Endometrial microvascular endothelial cells (primary cell): ENCODE results near the gene CREB3L2. TPM values are rescaled to one million over a fixed set of nuclear protein-coding genes. Genes with fewer than 3 reads are reported as not detected.
"Not testable (repeated sequence)": the region's sequence is repeated elsewhere in the genome, so short reads cannot be mapped to it uniquely, and the experiment has no call there.

Experiments used
- in situ Hi-C: cut with HindIII; loops from 2 replicates; pipeline ENCODE4 v1.10.0; 2017; ENCODE audit warnings: low sequenced_read_pairs, low pct_unique_long_range_greater_than_20kb; ENCODE audit errors: inconsistent ontology term
- total RNA-seq: library from RNA; depleted of rRNA; stranded (reverse); fragments of >200 nt; gene quantifications from one replicate; pipeline ENCODE4 v1.2.3, GENCODE V29; 2015; ENCODE audit errors: inconsistent ontology term

The CREB3L2 gene
- total RNA-seq, 1 donor from 2014 or later = 38.9 TPM

GRCh38 chr7:137992550-137993394 lies 9.1 kb downstream of the CREB3L2 start:
- in situ Hi-C loops = loop anchor here (10.0 kb wide), 1 partner anchor 48 kb away; no protein-coding TSS in a partner anchor

- in situ Hi-C loops = loop anchor here (10.0 kb wide), 1 partner anchor 47 kb away; no protein-coding TSS in a partner anchor
These were observed 9.8 kb downstream of the CREB3L2 start for GRCh38 chr7:137992104-137992549.

DNA sequence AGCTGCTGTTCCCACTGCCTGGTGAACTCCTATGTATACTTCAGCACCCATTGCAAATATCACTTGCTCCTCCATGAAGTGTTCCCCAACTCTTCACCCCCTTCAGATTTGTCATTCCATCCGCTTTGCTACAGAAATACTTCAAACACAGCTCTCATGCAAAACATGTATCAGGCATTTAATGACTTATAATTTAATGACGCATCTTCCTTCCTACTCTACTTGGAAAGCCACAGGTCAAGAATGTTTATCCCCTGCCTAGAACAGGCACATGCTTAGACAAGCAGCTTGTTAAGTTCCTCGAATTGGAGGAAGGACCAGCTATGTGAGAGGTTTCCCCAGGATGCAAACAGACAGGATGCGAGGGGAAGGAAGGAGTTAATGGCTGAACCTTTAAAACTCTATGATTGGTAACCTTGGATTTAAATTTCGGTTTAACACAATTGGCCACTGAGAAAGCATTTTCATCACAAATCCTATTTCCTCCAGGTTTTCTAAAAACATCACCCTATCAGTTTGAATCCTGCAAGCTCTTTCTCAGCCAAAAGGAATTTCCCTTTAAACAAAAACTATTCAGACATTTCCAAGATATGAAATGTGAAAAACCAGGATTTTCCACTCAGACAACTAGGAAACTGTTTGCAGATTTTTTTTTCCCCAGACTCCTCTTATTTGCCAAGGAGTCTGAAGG lies 11.5 kb downstream of the CREB3L2 start:
- in situ Hi-C loops = loop anchor here (10.0 kb wide), 1 partner anchor 46 kb away; no protein-coding TSS in a partner anchor

GRCh38 chr7:137989590-137989989 lies 12.3 kb downstream of the CREB3L2 start:
- in situ Hi-C loops = no loop called here

DNA sequence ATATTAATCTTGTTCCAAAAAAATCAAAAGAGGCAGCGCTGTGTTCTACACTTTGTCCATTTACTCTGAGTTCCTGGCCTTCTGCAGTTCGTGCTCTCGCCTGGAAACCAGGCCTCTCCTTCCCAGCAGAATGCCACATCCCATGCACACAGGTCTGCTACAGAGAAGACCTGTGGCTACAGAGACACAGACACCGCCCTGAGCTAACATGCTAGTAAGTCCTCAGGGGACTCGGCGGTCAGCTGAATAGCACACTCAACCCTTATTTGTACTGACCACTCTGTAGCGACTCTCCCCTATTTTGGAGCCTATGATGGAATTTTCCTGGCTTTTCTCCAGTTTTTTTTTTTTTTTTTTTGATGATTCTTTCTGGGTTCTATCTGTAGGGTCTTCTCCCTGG lies 12.8 kb downstream of the CREB3L2 start:
- in situ Hi-C loops = no loop called here

- in situ Hi-C loops = no loop called here
These were observed 13.9 kb downstream of the CREB3L2 start for GRCh38 chr7:137987968-137988367.

DNA sequence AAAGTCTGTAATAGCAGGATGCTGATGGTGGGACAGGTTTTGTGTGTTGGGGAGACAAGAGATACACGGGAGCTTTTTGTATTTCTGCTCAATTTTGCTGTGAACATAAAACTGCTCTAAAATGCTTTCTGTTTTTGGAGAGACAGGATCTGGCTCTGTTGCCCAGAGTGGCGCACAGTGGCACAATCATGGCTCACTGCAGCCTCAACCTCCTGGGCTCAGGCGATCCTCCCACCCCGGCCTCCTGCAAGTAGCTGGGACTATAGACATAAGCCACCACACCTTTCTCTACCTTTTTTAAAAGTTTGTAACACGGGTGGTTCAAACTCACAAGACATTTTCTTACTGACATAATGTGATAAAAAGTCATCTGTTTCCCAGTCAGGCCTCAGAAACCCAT lies 14.3 kb downstream of the CREB3L2 start:
- in situ Hi-C loops = no loop called here

DNA sequence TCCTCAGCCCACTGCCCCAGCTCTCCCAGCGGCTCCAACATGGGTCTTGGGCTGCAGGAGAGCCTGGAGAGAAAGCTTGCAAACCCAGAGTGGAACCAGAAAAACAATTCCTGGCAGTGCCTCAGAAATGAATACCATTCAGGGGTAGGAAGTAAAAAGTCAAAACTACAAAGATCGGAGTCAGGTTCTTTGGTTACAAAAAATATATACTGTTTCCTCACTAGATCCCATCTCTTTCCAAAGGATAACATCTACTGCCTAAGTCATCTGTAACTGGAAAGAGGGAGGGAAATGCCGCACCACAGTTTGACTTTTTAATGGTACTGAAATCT lies 14.9 kb downstream of the CREB3L2 start:
- in situ Hi-C loops = no loop called here

- in situ Hi-C loops = no loop called here
These were observed 15.5 kb downstream of the CREB3L2 start for GRCh38 chr7:137986252-137987017.

DNA sequence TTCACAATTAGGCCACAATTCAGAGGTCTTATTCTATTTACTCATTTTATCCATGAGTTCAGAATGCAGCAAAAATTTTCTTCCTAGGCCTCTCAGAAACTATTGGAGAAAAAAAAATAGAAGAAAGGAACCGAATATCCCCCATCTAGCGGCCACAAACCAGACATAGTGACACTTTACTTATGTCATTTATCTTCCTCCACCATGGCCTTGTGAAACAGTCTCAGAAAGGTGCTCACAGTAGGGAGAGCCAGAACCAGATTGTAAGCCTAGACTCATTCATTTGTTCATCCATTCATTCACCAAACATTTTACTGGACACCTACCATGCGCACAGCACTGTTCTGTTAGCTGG lies 16.0 kb downstream of the CREB3L2 start:
- in situ Hi-C loops = no loop called here

GRCh38 chr7:137985253-137985896 lies 16.5 kb downstream of the CREB3L2 start:
- in situ Hi-C loops = no loop called here

DNA sequence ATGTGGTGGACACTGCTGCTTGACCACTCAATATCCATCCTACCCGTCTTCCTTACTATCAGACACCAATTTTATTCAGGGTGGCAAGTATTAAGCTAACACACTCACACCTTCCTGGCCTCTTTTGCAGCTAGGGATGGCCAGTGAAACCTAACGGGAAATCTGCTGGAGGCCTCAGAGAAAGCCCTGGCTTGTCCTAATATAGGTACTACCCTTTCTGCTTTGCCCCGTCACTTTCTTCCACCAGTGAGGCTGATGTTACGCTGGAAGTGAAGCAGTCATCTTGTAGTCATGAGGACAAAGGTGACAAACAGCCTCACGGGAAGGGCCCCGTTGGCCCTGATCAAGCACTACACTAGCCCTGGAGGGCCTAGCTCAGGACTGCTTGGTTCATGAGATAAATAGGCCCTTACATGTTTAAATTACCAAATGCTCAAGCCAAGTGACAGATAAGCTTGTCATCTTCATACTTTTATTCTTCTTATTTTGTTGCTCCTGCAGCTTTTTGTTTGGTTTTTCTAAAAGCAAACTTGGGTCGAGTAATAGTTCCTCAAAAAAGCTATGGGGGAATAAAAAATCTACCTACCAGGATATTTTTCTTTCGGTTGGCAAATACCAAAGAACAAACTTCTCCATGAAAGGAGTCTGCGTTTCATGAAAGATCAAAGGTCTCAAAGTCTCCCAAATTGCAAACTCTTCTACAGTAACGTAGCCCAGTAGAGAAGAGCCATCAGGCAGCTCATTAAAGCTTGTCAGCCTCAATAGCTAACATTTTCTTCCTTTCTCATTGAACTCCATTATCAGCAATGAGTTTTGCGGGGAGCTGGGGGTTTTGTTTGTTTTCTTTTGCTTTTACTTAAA lies 17.5 kb downstream of the CREB3L2 start:
- in situ Hi-C loops = no loop called here

- in situ Hi-C loops = no loop called here
These were observed 18.4 kb downstream of the CREB3L2 start for GRCh38 chr7:137983323-137984008.

DNA sequence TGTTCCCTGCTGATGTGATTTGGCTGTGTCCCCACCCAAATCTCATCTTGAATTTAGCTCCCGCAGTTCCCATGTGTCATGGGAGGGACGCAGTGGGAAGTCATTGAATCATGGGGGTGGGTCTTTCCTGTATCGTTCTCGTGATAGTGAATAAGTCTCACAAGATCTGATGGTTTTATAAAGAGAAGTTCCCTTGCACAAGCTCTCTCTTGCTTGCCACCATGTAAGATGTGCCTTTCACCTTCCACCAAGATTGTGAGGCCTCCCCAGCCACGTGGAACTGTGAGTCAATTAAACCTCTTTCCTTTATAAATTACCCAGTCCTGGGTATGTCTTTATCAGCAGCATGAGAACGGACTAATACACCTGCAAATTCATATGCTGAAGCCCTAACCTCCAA lies 19.5 kb downstream of the CREB3L2 start:
- in situ Hi-C loops = not testable (repeated sequence)

GRCh38 chr7:137981668-137982067 lies 20.2 kb downstream of the CREB3L2 start:
- in situ Hi-C loops = no loop called here

DNA sequence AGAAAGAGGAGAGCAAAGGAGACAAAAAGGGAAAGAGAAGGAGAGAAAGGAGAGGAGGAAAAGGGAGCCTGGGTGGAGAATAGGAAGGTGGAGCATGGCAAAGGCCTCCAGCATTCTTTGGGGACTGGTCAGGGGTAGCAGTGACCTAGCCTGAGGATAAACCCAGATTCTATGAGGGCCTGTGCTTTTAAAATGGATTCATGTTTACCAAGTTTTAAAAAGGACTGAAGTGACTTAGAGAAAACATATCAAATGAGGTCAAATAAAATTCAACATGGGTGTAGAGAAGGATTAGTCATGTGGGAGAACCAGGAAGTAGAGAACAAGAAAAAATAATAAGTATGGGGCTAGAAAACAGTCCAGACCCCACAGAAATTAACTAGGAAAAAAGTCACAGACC lies 20.7 kb downstream of the CREB3L2 start:
- in situ Hi-C loops = no loop called here

DNA sequence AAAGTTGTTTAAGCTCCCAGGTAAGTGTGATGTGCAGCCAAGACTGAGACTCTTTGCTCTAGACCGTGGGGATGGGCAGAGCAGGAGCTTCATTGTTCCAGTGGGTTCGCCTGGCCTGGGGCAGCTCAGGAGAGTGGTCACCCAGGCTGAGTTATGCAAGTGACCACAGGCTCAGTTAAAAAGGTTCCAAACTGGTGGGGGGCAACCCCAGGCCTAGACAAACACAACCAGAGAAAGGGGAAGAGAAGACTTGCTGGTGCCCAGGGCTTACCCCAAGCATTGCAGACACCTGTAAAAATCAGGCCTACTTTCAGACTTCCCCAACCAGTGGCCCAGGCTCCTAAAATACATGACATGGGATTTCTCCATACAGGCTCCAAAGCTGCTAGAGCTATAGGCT lies 21.6 kb downstream of the CREB3L2 start:
- in situ Hi-C loops = no loop called here
